GM12878 (cell line): Measurements from ENCODE around the gene PAQR7. TPM values are rescaled to one million over a fixed set of nuclear protein-coding genes. Genes with fewer than 3 reads are reported as not detected.

Experiments used
- ATAC-seq: fragments of 200-7000 bp; cut with Tn5 transposase; 3 replicates; pipeline ENCODE4 v1.9.1; 2020; ENCODE audit warnings: mild to moderate bottlenecking, moderate library complexity
- BruUV-seq: library from RNA; stranded (reverse); fragments of 400-500 nt; replicated peaks from 2 replicates; lab custom pipeline; 2021; lab: Mats Ljungman, UMichigan
- CTCF ChIA-PET: fragments of 300-600 bp; sonication (Branson Sonifier 250); formaldehyde crosslinking; extraction: SDS; loops from one replicate; lab custom pipeline; 2021; ENCODE audit warnings: inconsistent platforms; lab: Yijun Ruan, JAX
- POLR2A ChIA-PET: fragments of 350-600 bp; formaldehyde crosslinking; extraction: SDS; loops from one replicate; lab custom pipeline; 2021; ENCODE audit warnings: inconsistent platforms; lab: Charles Lee
- RAD21 ChIA-PET: fragments of 300-600 bp; sonication (Branson Sonifier 250); formaldehyde crosslinking; loops from one replicate; lab custom pipeline; 2023; ENCODE audit warnings: antibody characterized with exemption; ENCODE audit not compliant: unreplicated experiment; lab: Charles Lee
- SMC1A ChIA-PET: fragments of 300-600 bp; sonication (Branson Sonifier 250); formaldehyde crosslinking; loops from one replicate; lab custom pipeline; 2023; ENCODE audit not compliant: unreplicated experiment, uncharacterized antibody; lab: Charles Lee
- DNase-seq: peaks from one replicate; pipeline ENCODE4 v3.0.0-alpha.2; 2011; ENCODE audit warnings: low read depth, low spot score
- FAIRE-seq: peaks from 3 replicates; lab custom pipeline; 2011; peaks lifted over from hg19 to GRCh38; lab: Jason Lieb, UNC
- H2AFZ ChIP-seq: 2 replicates; pipeline ENCODE4 v1.6.0; 2011; ENCODE audit warnings: low read depth, low read length, control low read depth; ENCODE audit not compliant: control insufficient read depth
- H3K27ac ChIP-seq: 2 replicates; pipeline ENCODE4 v1.5.1; 2011; ENCODE audit warnings: control low read depth; ENCODE audit not compliant: control insufficient read depth, insufficient read depth
- H3K27me3 ChIP-seq, 2 experiments: replicated peaks in 1 of 2; 2 replicates each; pipeline versions ENCODE4 v1.6.0 to v1.6.1; 2011; ENCODE audit warnings: low read length in 1 of 2; ENCODE audit not compliant: control insufficient read depth in 2 of 2, insufficient read depth in 2 of 2
- H3K36me3 ChIP-seq, 2 experiments: 2 replicates each; pipeline ENCODE4 v1.5.1; 2011; ENCODE audit warnings: low read length in 1 of 2; ENCODE audit not compliant: control insufficient read depth in 2 of 2, insufficient read depth in 2 of 2
- H3K4me1 ChIP-seq: 2 replicates; pipeline ENCODE4 v1.6.1; 2011; ENCODE audit warnings: mild to moderate bottlenecking, low read length, moderate library complexity, mixed read lengths; ENCODE audit not compliant: control insufficient read depth, insufficient read depth
- H3K4me2 ChIP-seq: 2 replicates; pipeline ENCODE4 v1.6.0; 2011; ENCODE audit warnings: control low read depth; ENCODE audit not compliant: control insufficient read depth, insufficient read depth
- H3K4me3 ChIP-seq: fragments of 200-600 bp; sonication (generic); 2 replicates; pipeline ENCODE4 v1.5.1; 2016
- H3K79me2 ChIP-seq: 2 replicates; pipeline ENCODE4 v1.6.0; 2011; ENCODE audit warnings: low read length; ENCODE audit not compliant: control insufficient read depth, insufficient read depth
- H3K9ac ChIP-seq: 2 replicates; pipeline ENCODE4 v1.8.0; 2011; ENCODE audit warnings: low read length, control low read depth, mixed read lengths; ENCODE audit not compliant: control insufficient read depth, insufficient read depth
- H3K9me3 ChIP-seq: replicated peaks from 3 replicates; pipeline ENCODE4 v1.5.1; 2011; ENCODE audit warnings: mild to moderate bottlenecking, low read length; ENCODE audit not compliant: control insufficient read depth, insufficient read depth
- H4K20me1 ChIP-seq: 2 replicates; pipeline ENCODE4 v1.6.0; 2011; ENCODE audit not compliant: control insufficient read depth, insufficient read depth
- CBFB ChIP-seq: IDR thresholded peaks from 2 replicates; pipeline ENCODE4 v1.6.1; 2016; ENCODE audit warnings: antibody characterized with exemption, low read depth
- CEBPB ChIP-seq, 2 experiments: fragments of 150-350 bp in 1 of 2; IDR thresholded peaks; 2 replicates each; pipeline ENCODE4 v1.6.1; 2012 to 2014; ENCODE audit warnings: low read depth in 2 of 2, low read length in 2 of 2, borderline replicate concordance in 1 of 2, inconsistent platforms in 1 of 2
- CTCF ChIP-seq, 3 experiments: IDR thresholded peaks in 2 of 3; conservative IDR thresholded peaks in 1 of 3; 2 replicates each; pipeline ENCODE4 v1.5.1; 2011; ENCODE audit warnings: low read depth in 3 of 3, low read length in 3 of 3, mild to moderate bottlenecking in 3 of 3, control low read depth in 2 of 3, moderate library complexity in 2 of 3, inconsistent platforms in 1 of 3, mixed read lengths in 1 of 3; ENCODE audit not compliant: control insufficient read depth in 2 of 3, insufficient read depth in 1 of 3; ENCODE audit errors: extremely low read depth in 1 of 3
- SMAD5 ChIP-seq: IDR thresholded peaks from 2 replicates; pipeline ENCODE4 v1.6.1; 2016; ENCODE audit warnings: antibody characterized with exemption, low read depth
- ZNF687 ChIP-seq: fragments of 450-650 bp; IDR thresholded peaks from 2 replicates; pipeline ENCODE4 v1.6.1; 2017; ENCODE audit warnings: mild to moderate bottlenecking, moderate library complexity
- WGBS: methylation state at CpG from one replicate; pipeline ENCODE4 v1.1.6; 2016; ENCODE audit warnings: low lambda C conversion rate; ENCODE audit not compliant: insufficient replicate concordance, insufficient coverage; ENCODE audit errors: missing lambda C conversion rate; 5-methylcytosine and 5-hydroxymethylcytosine counted together
- in situ Hi-C: fragments of 300-500 bp; cut with MboI; formaldehyde crosslinking; loops from 9 replicates; pipeline ENCODE4 v1.14.3; 2018; ENCODE audit warnings: mixed read lengths
- intact Hi-C: fragments of 100-400 bp; cut with micrococcal nuclease; formaldehyde crosslinking; loops from one replicate; pipeline ENCODE4 v1.14.2; 2022; ENCODE audit not compliant: unreplicated experiment
- polyA plus RNA-seq, 11 experiments: library from polyadenylated mRNA; depleted of rRNA in 4 of 11; unstranded in 6 of 11; stranded (reverse) in 5 of 11; fragments of >200 nt; fragmentation: Nextera tagmentation in 4 of 11; fragmentation: Illumina TruSeq in 1 of 11; extraction: Ambion mirVana in 4 of 11; extraction: Trizol in 1 of 11; gene quantifications; 1 replicate in 1 of 11; 2 replicates in 10 of 11; pipeline versions ENCODE4 v1.2.1 to v1.2.3, GENCODE V29; 2011 to 2016; ENCODE audit warnings: inconsistent platforms in 2 of 11, missing spikeins in 2 of 11, low read depth in 1 of 11
- total RNA-seq, 4 experiments: library from RNA; depleted of rRNA in 3 of 4; stranded (reverse); fragments of >200 nt in 3 of 4; fragmentation: Illumina TruSeq in 1 of 4; extraction: Trizol in 1 of 4; gene quantifications; 2 replicates each; pipeline versions ENCODE4 v1.2.1 to v1.2.3, GENCODE V29; 2013 to 2021
- TF ChIP-seq, protein P1 (sequence below): fragments of 450-650 bp; IDR thresholded peaks from 2 replicates; pipeline ENCODE4 v1.6.1; 2018; ENCODE audit warnings: mild to moderate bottlenecking, low read depth, moderate library complexity; ENCODE audit not compliant: partially characterized antibody
- TF ChIP-seq, protein P2 (sequence below): fragments of 450-650 bp; conservative IDR thresholded peaks from 2 replicates; pipeline ENCODE4 v1.6.1; 2017; ENCODE audit warnings: mild to moderate bottlenecking, moderate library complexity

Gene PAQR7
- total and polyA plus RNA-seq, 10 of the 15 experiments (the other 5 are each of a cell fraction or from before 2014, with no cell fraction given), result 1.1 to 8.8 (median 5.2) TPM

DNA sequence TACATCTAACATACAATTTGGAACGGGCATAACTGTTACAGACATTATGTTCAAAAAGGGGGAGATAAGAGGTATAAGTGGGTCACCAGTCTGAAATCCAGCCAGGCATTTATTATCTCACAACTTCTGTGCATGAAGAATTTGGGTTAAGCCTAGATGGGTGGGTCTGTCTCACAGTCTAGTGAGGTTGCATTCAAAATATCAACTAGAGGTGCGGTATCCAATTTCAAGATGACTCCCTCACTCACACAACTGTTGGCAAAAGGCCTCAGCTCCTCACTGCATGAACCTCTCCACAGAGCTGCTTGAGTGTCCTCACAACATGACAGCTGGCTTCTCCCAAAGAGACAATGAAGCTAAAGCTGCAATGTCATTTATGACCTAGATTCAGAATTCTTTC, 21.0 kb downstream of the PAQR7 start:
- POLR2A ChIA-PET, result interaction anchor here (0.6 to 2.4 kb wide), 4 partner anchors 9 to 307 kb away, joined by 3 to 7 read pairs (median 5); no protein-coding TSS in a partner anchor
- FAIRE-seq, result no peak
- WGBS, result 97% methylated on average over 2 of the region's 2 CpGs
- Histone ChIP-seq H4K20me1 (no peaks in the 10 kb centered on the region), H3K4me2 (no peak overlapping the region), H3K27ac (no peak overlapping the region), H3K4me3 (no peak overlapping the region), H3K79me2 (peaks cover 17% of the 10 kb centered on the region), H3K36me3 (no peaks in the 10 kb centered on the region)
- SMC1A ChIA-PET, result interaction anchor here (0.6 to 1.2 kb wide), 4 partner anchors 10 to 867 kb away, joined by 3 to 8 read pairs (median 5); no protein-coding TSS in a partner anchor
- intact Hi-C loops, result loop anchor here (10.0 kb wide), 1 partner anchor 1300 kb away; the partner anchor contains the start of gene SLC9A1
- no TSS peak for BruUV-seq
- TF ChIP-seq ZNF687 (no peak), CBFB (no peak), SMAD5 (no peak), CEBPB (IDR thresholded peaks at IDR 0.05; ENCODE audit: borderline replicate concordance in 1 of 2, low read depth in 2 of 2, low read length in 2 of 2) (no peak), CTCF (IDR thresholded peaks at IDR 0.05 in 2 of 3, conservative IDR thresholded peaks at IDR 0.05 in 1 of 3; ENCODE audit: control insufficient read depth in 2 of 3, extremely low read depth in 1 of 3, insufficient read depth in 1 of 3, low read depth in 3 of 3, low read length in 3 of 3) (no peak)
- TF ChIP-seq, protein P1, sequence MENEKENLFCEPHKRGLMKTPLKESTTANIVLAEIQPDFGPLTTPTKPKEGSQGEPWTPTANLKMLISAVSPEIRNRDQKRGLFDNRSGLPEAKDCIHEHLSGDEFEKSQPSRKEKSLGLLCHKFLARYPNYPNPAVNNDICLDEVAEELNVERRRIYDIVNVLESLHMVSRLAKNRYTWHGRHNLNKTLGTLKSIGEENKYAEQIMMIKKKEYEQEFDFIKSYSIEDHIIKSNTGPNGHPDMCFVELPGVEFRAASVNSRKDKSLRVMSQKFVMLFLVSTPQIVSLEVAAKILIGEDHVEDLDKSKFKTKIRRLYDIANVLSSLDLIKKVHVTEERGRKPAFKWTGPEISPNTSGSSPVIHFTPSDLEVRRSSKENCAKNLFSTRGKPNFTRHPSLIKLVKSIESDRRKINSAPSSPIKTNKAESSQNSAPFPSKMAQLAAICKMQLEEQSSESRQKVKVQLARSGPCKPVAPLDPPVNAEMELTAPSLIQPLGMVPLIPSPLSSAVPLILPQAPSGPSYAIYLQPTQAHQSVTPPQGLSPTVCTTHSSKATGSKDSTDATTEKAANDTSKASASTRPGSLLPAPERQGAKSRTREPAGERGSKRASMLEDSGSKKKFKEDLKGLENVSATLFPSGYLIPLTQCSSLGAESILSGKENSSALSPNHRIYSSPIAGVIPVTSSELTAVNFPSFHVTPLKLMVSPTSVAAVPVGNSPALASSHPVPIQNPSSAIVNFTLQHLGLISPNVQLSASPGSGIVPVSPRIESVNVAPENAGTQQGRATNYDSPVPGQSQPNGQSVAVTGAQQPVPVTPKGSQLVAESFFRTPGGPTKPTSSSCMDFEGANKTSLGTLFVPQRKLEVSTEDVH, result no peak
- TF ChIP-seq, protein P2, sequence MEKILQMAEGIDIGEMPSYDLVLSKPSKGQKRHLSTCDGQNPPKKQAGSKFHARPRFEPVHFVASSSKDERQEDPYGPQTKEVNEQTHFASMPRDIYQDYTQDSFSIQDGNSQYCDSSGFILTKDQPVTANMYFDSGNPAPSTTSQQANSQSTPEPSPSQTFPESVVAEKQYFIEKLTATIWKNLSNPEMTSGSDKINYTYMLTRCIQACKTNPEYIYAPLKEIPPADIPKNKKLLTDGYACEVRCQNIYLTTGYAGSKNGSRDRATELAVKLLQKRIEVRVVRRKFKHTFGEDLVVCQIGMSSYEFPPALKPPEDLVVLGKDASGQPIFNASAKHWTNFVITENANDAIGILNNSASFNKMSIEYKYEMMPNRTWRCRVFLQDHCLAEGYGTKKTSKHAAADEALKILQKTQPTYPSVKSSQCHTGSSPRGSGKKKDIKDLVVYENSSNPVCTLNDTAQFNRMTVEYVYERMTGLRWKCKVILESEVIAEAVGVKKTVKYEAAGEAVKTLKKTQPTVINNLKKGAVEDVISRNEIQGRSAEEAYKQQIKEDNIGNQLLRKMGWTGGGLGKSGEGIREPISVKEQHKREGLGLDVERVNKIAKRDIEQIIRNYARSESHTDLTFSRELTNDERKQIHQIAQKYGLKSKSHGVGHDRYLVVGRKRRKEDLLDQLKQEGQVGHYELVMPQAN, result no peak
- TF ChIP-seq, all 136 proteins: peak for 0
- Histone ChIP-seq H2AFZ (no peak overlapping the region), H3K9me3 (no peaks in the 10 kb centered on the region), H3K9ac (no peak overlapping the region), H3K4me1 (0 out of 2 replicates have a peak, but pooled peaks cover 4% of the 10 kb centered on the region), H3K27me3 (no peaks in the 10 kb centered on the region)
- in situ Hi-C loops, result no loop called here
- ChIA-PET CTCF (interaction anchor here (0.6 to 2.0 kb wide), 4 partner anchors 10 to 463 kb away, joined by 3 to 10 read pairs (median 4); partner anchors contain the start of gene CD52), RAD21 (interaction anchor here (0.6 to 0.7 kb wide), 2 partner anchors 143 to 1022 kb away, joined by 3 read pairs; partner anchors contain the start of gene PAFAH2)
- no peak for ATAC-seq
- DNase-seq, result no peak
